HG02763 (cell line): ENCODE data around the gene SENP2.
"Not testable (repeated sequence)": the region's sequence is repeated elsewhere in the genome, so short reads cannot be mapped to it uniquely, and the experiment has no call there.

Experiments used
- ATAC-seq: cut with Tn5 transposase; IDR thresholded peaks from one replicate; pipeline ENCODE4 v1.9.1; 2021; ENCODE audit warnings: mild to moderate bottlenecking, moderate library complexity; ENCODE audit not compliant: unreplicated experiment

Gene SENP2

DNA sequence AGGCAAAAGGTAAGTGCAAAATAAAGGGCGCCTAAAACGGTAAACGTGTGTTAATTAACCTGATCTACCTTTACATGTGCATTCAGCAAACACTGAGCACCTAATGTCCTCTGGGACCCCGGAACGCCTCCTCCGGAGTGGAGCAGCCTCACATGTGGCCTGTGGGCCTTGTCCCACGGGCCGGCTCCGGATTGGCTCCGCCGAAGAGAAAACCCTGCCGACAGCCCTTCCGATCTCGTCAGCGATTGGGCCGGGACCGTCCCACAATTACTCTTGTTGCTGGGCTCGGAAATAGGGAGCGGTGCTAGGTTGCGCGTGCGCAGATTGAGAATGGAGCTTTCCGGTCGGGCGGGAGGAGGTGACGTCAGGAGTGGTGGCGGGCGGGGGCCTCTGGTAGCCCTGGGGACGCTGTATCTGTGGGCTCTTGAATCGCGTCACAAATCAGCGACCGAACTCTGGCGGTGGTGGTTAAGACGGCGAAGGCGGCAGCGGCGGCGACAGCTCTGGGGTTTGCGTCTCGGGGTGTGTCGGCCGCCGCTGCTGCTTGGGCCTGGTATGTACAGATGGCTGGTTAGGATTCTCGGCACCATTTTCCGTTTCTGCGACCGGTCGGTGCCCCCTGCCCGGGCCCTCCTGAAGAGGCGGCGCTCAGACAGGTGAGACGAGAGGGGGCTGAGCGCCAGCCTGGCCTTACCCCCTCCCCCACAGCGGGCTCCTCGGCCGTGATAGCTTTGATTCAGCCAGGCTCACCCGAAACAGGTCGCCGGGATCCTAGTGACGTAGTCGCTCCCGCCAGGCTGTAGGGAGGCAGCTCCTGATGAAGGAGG lies at the start of gene SENP2:
Gene SENP2, plus strand, starts transcription at position 437 of the 827 bp plus-strand sequence. Its CDS starts 119 bp downstream, at position 556.
- peak; percentile 97 for ATAC-seq

DNA sequence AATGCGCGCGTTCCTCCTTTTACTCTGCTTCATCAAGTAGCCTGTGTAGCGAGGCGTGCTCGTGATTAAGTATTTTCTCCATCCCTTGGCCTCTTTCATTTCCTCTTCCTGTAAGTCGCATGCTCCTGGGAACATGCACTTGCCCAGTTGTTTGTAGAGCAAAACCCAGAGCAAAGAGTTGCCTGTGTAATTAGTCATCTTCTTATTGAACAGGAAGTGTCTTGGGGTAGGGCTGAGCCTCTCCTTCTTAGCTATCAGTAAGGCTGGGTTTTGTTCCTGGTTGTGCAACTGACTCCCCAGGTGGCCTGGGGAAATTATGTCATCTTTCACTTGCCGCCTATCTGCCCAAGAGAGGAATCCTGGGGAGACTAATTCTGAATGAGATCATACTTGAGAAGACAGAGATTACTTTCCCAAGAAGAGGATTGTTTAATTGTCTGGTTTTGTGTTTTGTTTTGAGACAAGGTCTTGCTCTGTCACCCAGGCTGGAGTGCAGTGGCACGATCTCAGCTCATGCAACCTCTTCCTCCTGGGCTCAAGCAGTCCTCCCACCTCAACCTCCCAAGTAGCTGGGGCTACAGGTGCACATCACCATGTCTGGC lies 48.6 kb upstream of the SENP2 start:
- ATAC-seq: peak; percentile 98

- ATAC-seq: no peak
These were observed 46.2 kb upstream of the SENP2 start for GRCh38 chr3:185539934-185540333.

GRCh38 chr3:185540695-185541094 lies 45.4 kb upstream of the SENP2 start:
- no peak for ATAC-seq

- ATAC-seq: no peak
These were observed 37.0 kb upstream of the SENP2 start for GRCh38 chr3:185549122-185549521.

- no peak for ATAC-seq
These were observed 36.4 kb upstream of the SENP2 start for GRCh38 chr3:185549651-185550111.

GRCh38 chr3:185552358-185552877 lies 33.7 kb upstream of the SENP2 start, which contains the start of gene LIPH:
Gene LIPH (minus strand): TSS chr3:185552588. CDS start chr3:185552471, 117 bp downstream.
- ATAC-seq: peak; percentile 82

- ATAC-seq: no peak
These were observed 31.0 kb upstream of the SENP2 start for GRCh38 chr3:185555101-185555501.

GRCh38 chr3:185555860-185556347 lies 30.2 kb upstream of the SENP2 start:
- no peak for ATAC-seq

DNA sequence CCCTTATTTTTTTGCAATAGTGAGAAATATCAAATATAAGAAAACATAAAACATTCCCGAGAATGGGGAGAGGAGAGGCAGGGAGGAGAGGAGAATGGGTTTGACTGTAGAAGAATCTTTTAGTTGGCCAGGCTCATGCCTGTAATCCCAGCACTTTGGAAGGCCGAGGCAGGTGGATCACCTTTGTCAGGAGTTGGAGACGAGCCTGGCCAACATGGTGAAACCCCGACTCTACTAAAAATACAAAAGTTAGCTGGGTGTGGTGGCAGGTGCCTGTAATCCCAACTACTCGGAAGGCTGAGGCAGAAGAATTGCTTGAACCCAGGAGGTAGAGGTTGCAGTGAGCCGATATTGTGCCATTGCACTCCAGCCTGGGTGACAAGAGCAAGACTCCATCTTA lies 29.5 kb upstream of the SENP2 start:
- not testable (repeated sequence) for ATAC-seq

DNA sequence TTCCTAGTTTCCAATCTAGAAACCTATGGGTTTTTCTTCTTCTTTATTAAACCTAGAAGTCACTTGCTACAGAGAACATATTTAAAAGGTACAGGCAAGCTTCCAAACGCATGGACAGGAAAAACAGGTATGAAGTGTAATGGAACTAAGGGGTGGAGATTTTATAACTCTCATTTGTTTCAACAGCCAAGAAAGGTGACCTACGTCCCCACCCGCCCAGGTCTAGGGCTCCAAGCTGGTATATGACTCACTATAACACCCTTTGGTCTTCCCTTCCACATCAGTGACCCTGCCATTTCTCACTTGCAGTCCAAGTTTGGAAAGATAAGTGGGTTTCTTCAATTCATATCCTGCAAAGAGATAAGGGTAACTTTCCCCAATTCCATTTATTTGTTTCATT lies 27.7 kb upstream of the SENP2 start:
- no peak for ATAC-seq

- ATAC-seq: no peak
These were observed 26.4 kb upstream of the SENP2 start for GRCh38 chr3:185559706-185560090.

DNA sequence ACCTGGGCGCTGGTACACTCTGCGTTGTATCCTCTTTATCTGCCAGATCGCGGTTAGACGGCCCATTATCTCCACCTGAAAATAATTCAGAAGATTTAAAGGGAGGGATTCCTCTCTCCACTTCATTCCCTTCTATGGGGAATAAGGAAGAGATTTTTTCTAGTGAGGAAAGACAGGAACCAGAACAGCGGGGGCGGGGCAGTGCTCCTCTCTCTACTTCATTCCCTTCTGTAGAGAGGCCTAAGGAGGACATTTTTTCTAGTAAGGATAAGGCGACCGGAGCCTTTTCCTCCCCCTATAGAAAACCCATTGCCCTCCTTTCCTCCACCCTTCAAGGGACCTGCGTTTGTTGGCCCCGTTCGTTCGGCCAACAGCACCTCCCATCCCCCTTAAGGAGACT lies 25.4 kb upstream of the SENP2 start:
- ATAC-seq: no peak

GRCh38 chr3:185561374-185561943 lies 24.6 kb upstream of the SENP2 start:
- ATAC-seq: no peak

- no peak for ATAC-seq
These were observed 24.1 kb upstream of the SENP2 start for GRCh38 chr3:185561958-185562357.

DNA sequence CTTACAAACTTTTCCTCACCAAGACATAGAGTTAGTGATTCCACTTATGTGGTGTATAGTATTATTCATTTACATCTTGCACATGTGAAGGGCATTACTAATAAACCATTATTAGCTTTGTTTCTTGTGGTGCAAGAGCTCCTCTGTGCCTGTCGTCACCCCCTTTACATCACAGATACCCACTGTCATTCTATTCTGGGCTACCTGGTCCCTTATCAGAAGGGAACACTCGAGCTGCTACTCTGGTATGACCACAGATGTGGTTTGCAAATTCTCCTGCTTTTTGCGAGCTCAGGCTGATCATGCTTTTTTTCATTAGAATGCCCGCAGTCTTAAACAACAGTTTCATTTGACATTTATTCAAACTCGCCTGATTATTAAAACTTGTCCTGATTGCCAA lies 13.9 kb upstream of the SENP2 start:
- no peak for ATAC-seq

DNA sequence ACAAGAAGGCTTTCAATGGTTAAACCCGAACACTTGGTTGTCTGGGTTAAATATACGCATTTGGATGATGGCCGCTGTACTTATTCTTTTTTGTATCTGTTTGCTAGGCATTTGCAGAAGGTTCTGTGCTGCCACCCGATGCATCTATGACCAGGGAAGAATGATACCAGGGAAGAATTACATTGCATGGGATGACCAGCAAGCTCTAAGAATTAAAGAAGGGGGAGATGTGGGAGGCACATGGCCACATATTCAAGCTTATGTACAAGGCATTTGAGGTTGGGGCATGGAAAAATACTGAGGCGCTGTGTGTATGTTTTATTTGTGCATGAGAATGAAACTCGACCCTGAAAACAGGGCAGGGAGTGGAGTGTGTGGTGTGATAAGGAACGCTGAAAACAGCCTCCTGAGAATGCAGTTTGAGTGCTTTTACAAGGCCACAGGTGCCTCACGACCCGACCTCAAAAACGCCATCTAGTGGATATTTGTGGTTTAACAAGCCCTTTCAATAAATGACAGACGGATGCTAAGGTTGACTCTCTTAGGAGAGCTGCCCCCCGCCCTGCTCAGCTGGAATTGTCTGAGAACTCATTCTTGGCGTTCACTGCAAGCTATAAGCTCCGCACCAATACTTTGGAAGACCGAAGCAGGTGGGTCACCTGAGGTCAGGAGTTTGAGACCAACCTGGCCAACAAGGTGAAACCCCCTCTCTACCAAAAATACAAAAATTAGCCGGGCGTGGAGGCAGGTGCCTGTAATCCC lies 10.8 kb upstream of the SENP2 start:
- not testable (repeated sequence) for ATAC-seq

DNA sequence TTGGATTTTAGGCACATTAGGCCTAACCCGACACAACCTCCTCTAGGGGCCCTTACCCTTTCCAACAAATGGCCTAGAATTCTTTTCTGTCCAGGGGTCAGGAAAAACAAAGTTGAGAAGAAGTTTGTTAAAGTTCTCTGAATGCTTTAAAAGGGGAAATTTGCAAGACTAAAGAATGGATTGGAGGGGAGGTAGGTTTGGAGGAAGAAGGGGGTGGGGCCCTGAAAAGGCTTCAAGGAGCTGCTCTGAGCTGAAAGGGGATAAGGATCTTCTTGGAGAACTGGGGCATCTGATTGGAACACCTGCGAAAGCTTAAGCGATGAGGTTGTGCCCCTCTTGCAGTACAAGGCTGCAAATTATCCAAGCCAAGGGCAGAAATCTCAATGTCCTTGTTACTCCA lies 3.9 kb upstream of the SENP2 start:
- ATAC-seq: no peak

GRCh38 chr3:185582871-185583270 lies 3.2 kb upstream of the SENP2 start:
- ATAC-seq: no peak

DNA sequence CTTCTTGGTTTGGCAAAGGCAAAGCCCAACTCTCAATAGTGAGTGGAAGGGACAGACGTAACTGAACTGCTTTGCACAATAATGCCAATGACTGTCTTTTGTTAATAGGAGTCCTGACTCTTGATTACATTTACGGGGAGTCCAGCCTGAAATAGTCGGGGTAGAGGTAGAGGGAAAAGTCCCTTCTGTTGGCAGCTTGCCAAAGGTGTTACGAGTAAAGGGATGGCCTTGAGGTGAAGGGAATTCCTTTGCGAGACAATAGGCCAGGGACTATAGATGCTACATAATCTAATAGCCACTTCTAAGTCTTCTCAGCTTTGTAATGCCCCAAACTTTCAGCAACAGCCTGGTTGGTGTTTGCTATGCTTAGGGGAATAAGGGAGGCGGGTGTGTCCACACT lies 2.2 kb upstream of the SENP2 start:
- no peak for ATAC-seq

- no peak for ATAC-seq
These were observed 1.4 kb upstream of the SENP2 start for GRCh38 chr3:185584686-185585085.
